ENCODE results near the gene VSX1. TPM values are rescaled to one million over a fixed set of nuclear protein-coding genes. Genes with fewer than 3 reads are reported as not detected.

VSX1 gene
- total RNA-seq, 2 experiments from 2014 or later, result not detected

DNA sequence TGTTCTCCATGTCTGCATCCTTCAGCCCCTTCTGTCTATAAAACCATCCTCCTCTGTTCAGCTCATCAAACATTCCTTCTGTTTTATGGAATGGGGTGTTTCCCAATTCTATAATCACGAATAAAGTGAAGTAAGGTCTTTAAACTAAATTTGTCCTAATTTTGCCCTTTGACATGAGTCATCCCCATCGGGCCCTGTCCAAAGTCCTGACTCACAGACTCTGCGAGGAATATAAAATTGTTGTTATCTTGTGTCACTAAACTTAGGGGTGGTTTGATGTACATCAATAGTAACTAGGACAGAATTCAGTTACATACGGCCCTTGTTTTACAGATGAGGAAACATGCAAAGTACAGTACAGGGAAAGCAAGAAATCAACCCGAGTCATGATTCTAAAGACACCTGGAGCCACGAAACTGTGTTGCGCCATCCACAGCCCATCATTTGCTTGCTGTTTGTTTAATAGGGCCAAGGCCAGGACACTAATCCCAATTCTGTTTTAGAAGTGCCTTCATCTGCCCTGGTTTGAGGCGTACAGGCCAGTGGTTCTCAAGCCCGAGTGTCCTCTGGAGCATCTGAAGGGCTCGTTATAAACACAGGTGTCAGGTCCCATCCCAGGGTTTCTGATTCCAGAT, 26.8 kb downstream of the VSX1 start:
- no peaks in the 10 kb centered on the region for H3K36me3 Mint-ChIP-seq
- no peaks in the 10 kb centered on the region for H3K9me3 Mint-ChIP-seq
- DNase-seq, result no peak
- no peaks in the 10 kb centered on the region for H3K27me3 Mint-ChIP-seq
- H3K4me3 Mint-ChIP-seq, result no peak overlapping the region
- H3K4me1 Mint-ChIP-seq, result peaks cover 54% of the 10 kb centered on the region
- H3K27ac Mint-ChIP-seq, result no peak overlapping the region

GRCh38 chr20:25054096-25054820, 27.7 kb downstream of the VSX1 start:
- peaks cover 54% of the 10 kb centered on the region for H3K4me1 Mint-ChIP-seq
- no peak overlapping the region for H3K4me3 Mint-ChIP-seq
- no peaks in the 10 kb centered on the region for H3K36me3 Mint-ChIP-seq

DNA sequence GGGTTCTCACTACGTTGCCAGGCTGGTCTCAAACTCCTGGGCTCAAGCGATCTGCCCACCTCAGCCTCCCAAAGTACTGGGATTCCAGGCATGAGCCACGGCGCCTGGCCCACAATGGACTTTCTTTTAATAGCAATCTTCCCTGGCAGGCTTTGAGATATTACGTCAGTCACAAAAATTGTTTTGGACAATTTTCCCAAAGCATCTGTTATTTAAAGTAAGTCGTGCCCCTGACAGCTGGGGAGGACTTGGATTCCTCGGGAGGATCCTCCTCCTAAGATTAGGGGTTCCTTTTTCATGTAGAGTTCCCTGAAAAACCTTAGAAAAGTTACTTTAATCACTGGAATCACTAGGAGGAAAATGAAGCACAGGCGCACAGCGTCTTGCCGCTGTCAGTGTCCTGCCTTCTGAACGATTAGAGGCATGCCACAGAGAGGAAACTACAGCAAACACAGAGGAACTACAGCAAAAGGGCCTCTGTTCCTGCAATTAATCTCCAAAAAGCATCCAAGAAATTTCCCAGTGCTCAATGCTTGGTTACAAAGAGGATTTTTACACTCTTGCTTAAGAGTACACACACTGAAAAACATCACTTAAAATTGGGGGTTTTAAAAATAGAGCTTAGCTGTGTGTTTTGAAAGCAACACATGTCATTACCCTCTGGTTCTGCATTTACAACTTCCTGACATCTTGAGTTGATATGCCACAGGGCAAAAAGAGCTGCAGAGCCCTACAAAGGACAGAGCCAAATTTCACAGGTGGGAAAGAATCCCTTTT, 28.5 kb downstream of the VSX1 start:
- Mint-ChIP-seq H3K27ac (peak overlapping the region; percentile 34), H3K4me1 (peaks cover 53% of the 10 kb centered on the region), H3K27me3 (no peaks in the 10 kb centered on the region), H3K36me3 (no peaks in the 10 kb centered on the region), H3K9me3 (no peaks in the 10 kb centered on the region), H3K4me3 (no peak overlapping the region)
- no peak for DNase-seq

More at GRCh38 chr20:25054096-25054820, 27.7 kb downstream of the VSX1 start:
- no peak for DNase-seq
- H3K27ac Mint-ChIP-seq, result no peak overlapping the region
- H3K27me3 Mint-ChIP-seq, result no peaks in the 10 kb centered on the region
- H3K9me3 Mint-ChIP-seq, result no peaks in the 10 kb centered on the region

DNA sequence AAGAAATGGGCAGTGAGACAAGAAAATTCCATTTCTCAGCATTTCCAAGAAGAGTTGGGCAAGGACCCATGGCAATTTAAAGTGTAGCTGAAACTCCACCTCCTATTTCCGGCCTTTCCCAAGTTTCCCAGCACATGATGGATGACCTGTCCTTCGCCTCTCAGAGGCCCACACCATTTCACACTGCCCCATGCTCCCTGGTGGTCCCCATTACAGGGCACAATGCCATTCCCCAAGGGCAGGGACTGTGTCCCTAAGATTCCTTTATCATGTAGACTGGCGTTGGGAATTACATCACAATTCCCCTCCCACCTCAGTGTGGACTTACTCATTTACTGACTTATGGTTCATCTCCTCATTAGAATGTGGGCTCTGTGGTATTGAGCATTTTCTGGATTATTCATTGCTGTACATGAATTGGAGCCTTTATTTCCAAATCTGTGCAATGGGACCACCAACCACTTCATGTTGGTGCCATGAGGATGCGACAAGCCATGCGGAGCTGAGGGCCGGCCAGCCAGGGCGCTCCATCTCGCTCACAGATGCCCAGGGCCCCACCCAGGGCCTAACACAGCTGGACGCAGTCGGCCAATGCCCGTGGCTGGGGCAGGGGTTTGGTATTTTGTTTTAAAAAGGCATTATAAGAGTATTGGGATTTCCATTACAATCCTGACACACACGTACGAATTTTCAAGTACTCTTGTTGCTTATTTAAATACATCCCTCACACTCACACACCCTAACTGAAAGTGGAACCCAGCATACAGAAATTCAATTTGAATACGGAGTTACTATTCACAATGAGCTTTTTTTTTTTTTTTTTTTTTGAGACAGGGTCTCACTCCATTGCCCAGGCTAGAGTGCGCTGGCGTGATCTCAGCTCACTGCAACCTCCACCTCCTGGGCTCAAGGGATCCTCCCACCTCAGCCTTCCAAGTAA, 29.4 kb downstream of the VSX1 start:
- no peak for DNase-seq
- Mint-ChIP-seq H3K4me3 (no peak overlapping the region), H3K36me3 (no peaks in the 10 kb centered on the region), H3K9me3 (no peaks in the 10 kb centered on the region), H3K27ac (no peak overlapping the region), H3K27me3 (no peaks in the 10 kb centered on the region), H3K4me1 (peaks cover 53% of the 10 kb centered on the region)

DNA sequence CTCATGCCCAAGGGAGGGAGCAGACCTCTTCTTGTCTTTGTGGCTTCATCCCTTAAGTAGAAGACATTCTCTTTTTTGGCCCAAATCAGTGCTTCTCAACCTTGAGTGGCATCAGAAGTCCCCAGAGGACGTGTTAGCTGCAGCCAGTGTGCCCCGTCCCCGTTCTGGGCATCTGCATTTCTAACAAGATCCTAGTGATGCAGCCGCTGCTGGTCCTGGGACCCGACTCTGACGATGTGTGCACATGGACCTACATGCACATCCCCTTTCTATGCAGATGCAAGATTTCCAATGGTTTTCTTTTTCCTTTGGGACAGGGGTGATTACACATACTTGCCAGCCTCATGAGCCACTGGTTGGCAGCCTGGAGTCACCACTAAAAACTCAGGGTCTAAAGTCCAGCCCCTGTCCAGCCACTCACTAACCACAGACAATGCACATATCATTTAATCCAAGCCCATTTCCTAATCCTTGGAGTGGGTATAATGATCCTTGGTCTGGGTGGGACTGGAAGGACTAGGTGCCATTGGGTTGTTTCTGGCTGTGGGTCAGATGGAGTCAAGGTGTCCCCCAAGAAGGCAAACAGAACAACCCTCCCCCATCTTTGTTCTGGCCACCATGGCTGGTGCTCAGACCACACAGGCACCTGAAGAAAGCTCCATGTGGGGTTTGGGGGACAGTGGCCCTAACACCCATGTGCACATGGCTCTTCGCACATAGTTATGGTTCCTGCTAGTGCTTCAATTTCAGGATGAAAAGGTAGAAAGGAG, 30.4 kb downstream of the VSX1 start:
- Mint-ChIP-seq H3K4me1 (peaks cover 53% of the 10 kb centered on the region), H3K9me3 (no peaks in the 10 kb centered on the region), H3K4me3 (no peak overlapping the region), H3K27me3 (no peaks in the 10 kb centered on the region), H3K36me3 (no peaks in the 10 kb centered on the region), H3K27ac (no peak overlapping the region)
- no peak for DNase-seq

GRCh38 chr20:25050501-25051350, 31.2 kb downstream of the VSX1 start:
- no peak for DNase-seq
- no peaks in the 10 kb centered on the region for H3K9me3 Mint-ChIP-seq
- H3K36me3 Mint-ChIP-seq, result no peaks in the 10 kb centered on the region
- no peaks in the 10 kb centered on the region for H3K27me3 Mint-ChIP-seq
- H3K4me1 Mint-ChIP-seq, result peaks cover 46% of the 10 kb centered on the region
- no peak overlapping the region for H3K27ac Mint-ChIP-seq
- no peak overlapping the region for H3K4me3 Mint-ChIP-seq

GRCh38 chr20:25050082-25050481, 31.9 kb downstream of the VSX1 start:
- Mint-ChIP-seq H3K9me3 (no peaks in the 10 kb centered on the region), H3K4me3 (no peak overlapping the region), H3K27me3 (no peaks in the 10 kb centered on the region), H3K4me1 (peaks cover 40% of the 10 kb centered on the region), H3K36me3 (no peaks in the 10 kb centered on the region), H3K27ac (no peak overlapping the region)
- DNase-seq, result no peak

DNA sequence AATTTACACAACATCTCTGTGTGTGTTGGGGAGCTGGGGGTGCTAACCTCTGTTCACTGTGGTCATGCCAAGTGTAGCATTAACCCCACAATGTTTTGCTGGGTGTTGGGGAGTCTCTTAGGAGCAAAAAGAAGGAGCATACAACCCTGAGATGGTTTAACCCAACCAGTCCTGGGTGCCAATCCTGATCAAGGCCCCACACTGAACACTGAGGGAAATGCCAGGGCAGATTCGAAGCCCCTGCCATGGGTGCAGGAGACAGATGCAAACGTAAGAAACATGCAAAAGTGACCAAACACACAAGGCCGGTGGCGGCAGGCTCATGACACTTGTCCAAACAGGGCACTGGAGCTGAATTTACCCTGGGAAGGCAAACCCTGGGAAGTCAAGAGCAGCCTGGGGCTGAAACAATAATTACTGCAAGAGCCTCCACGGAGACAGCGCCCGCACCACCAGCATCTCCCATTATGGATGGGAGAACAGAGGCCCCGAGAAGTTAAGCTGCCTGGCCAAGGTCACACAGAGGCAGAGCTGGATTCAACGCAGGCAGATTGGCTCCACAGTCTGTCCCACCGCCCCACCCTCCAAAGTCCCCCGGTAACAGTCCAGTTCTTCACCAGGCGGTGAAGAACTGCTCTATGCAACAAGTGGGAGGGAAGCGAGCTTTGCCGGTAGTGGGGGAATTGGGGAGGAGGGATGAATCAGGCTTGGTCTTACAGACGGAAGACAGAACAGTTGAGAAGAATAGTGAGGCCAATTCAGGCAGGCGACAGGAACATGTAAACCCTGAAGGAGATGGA, 32.5 kb downstream of the VSX1 start:
- DNase-seq, result no peak
- H3K4me1 Mint-ChIP-seq, result peaks cover 34% of the 10 kb centered on the region
- H3K27ac Mint-ChIP-seq, result peak overlapping the region; percentile 31
- H3K27me3 Mint-ChIP-seq, result no peaks in the 10 kb centered on the region
- no peaks in the 10 kb centered on the region for H3K9me3 Mint-ChIP-seq
- no peak overlapping the region for H3K4me3 Mint-ChIP-seq
- H3K36me3 Mint-ChIP-seq, result no peaks in the 10 kb centered on the region

- Mint-ChIP-seq H3K4me1 (peaks cover 24% of the 10 kb centered on the region), H3K36me3 (no peaks in the 10 kb centered on the region), H3K9me3 (no peaks in the 10 kb centered on the region), H3K27me3 (no peaks in the 10 kb centered on the region), H3K4me3 (no peak overlapping the region), H3K27ac (no peak overlapping the region)
- DNase-seq, result no peak
Observed at GRCh38 chr20:25048519-25048952, 33.4 kb downstream of the VSX1 start.

DNA sequence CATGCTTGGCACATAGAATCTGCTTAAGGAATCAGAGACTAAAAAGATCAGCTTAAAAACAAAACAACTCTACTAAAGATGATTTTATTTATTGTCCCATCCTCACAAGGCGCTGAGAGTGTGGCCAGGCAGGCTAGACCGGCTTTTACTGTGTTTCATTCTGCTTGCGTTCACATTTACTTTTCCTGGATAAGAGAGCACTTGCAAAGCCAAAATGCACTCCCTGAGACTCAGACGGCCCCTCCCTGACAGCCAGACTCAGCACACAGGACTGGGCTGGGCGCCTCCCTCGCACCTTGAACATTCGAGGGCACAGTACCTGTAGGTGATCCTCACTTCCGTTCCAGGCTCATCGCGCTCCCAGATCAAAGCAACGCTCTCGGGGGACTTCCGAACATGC, 34.2 kb downstream of the VSX1 start:
- Mint-ChIP-seq H3K4me1 (peaks cover 23% of the 10 kb centered on the region), H3K4me3 (no peak overlapping the region), H3K36me3 (peaks cover 3% of the 10 kb centered on the region), H3K27ac (no peak overlapping the region), H3K27me3 (no peaks in the 10 kb centered on the region), H3K9me3 (no peaks in the 10 kb centered on the region)
- no peak for DNase-seq

DNA sequence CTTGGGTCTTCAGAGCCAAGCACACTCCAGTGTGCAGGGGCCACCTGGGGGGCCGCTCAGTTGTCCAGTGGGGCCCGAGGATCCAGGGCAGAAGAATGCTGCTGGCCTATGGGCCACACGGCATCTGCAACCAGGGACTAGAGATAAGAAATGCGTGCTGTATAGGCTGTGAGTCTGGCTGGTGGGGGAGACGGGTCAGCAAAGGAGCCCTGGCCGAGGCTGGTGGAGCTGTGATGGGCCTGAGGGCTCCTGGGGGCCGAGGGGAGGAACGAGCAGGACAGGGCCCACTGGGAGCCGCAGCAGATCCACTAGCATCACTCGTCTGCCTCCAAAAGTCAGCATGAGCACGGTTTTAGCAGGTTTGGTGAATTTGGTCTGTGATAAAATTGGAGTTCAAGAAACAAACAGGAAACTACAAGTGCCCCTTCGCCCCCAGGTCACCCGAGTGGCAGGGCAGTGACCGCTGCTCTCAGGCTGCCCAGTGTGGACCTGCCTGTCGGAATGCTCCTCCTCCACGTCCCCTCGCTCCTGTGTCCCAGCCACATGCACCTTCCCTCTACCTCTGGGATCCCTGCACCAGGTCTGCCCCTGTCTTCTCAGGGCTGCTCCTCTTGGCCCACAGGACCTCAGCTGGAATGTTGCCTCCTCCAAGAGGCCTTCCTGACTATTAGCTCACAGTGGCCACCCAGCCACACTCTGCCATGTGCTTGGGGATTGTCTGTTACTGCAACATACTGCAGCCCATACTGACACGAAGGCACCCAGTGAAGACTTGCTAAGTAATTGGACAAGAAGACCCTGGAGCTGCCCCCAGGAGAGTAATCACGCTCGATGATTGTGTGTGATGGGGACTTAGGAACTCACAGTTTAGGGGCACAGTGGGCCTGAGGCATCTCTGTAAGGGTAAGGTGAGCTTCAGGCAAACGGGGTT, 34.9 kb downstream of the VSX1 start:
- no peak overlapping the region for H3K4me3 Mint-ChIP-seq
- no peaks in the 10 kb centered on the region for H3K27me3 Mint-ChIP-seq
- H3K27ac Mint-ChIP-seq, result no peak overlapping the region
- H3K4me1 Mint-ChIP-seq, result peaks cover 24% of the 10 kb centered on the region
- peaks cover 3% of the 10 kb centered on the region for H3K36me3 Mint-ChIP-seq
- H3K9me3 Mint-ChIP-seq, result no peaks in the 10 kb centered on the region
- DNase-seq, result no peak

DNA sequence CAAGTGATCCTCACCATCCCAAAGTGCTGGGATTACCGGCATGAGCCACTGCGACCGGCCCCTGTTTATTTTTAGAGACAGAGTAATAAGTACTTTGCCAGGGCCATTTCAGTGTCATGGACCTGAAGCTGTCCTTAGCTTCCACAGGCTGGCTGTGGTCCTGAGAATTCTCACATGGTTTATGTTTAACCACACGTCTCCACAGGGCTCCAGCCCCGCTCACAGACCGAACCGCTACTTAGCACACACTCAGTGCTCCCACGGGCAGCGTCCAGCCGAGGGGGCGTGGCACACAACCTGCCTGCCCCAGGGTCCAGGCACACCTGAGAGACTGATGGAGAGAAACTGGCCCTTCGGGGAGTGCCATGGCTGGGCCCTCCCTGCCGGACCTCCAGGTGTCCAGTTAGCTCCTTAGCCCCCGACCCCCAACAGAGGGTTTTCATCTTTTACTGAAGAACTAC, 35.7 kb downstream of the VSX1 start:
- no peak for DNase-seq
- no peak overlapping the region for H3K27ac Mint-ChIP-seq

More for the DNA sequence above, 35.7 kb downstream of the VSX1 start:
- Mint-ChIP-seq H3K4me1 (peaks cover 30% of the 10 kb centered on the region), H3K36me3 (peaks cover 3% of the 10 kb centered on the region), H3K9me3 (no peaks in the 10 kb centered on the region), H3K27me3 (no peaks in the 10 kb centered on the region), H3K4me3 (no peak overlapping the region)
